ENCODE measurements around the gene ILRUN. TPM values are rescaled to one million over a fixed set of nuclear protein-coding genes. Genes with fewer than 3 reads are reported as not detected.

ILRUN gene
- total RNA-seq, 1 donor from 2014 or later, result 74.2 TPM

Other genes starting within 250 kb of the ILRUN start
- gene PACSIN1, start 230.7 kb downstream of the ILRUN start, total RNA-seq, result 0.11 and 0.18 TPM in 2 replicates
- gene SPDEF, start 140.4 kb downstream of the ILRUN start, total RNA-seq, result 0.18 TPM in 1 of 2 replicates, not detected in the other
- 131 and 133 TPM in 2 replicates for gene SNRPC, start 60.7 kb upstream of the ILRUN start, total RNA-seq
- gene BLTP3A, start 95.3 kb upstream of the ILRUN start, total RNA-seq, result 12.8 and 12.9 TPM in 2 replicates
- 28.1 and 31.0 TPM in 2 replicates for gene TAF11, start 191.3 kb upstream of the ILRUN start, total RNA-seq
- 6.8 and 7.2 TPM in 2 replicates for gene ANKS1A, start 192.5 kb upstream of the ILRUN start, total RNA-seq

All from T-helper 2 cell treated with Interferon-gamma antibody and Interleukin-4, amounts not matched to agents 100 ng/mL and 5 ng/mL, for 36 hours (primary cell).